H1 (cell line): ENCODE results near the gene MGLL.

Experiments used
- EP300 ChIP-seq, 2 experiments: IDR thresholded peaks; 1 replicate in 1 of 2; 2 replicates in 1 of 2; pipeline ENCODE4 v1.6.1; 2011 to 2012; ENCODE audit warnings: low read depth in 2 of 2, low read length in 2 of 2, mild to moderate bottlenecking in 2 of 2, borderline replicate concordance in 1 of 2, inconsistent platforms in 1 of 2, moderate library complexity in 1 of 2
- EZH2 ChIP-seq: fragments of 200-600 bp; sonication (generic); IDR thresholded peaks from 2 replicates; pipeline ENCODE4 v1.7.1; 2012; ENCODE audit warnings: low read depth, mild to moderate bottlenecking, moderate library complexity, low read length, inconsistent platforms; ENCODE audit not compliant: severe bottlenecking
- JUN ChIP-seq: IDR thresholded peaks from 2 replicates; pipeline ENCODE4 v1.6.1; 2011; ENCODE audit warnings: low read depth, mild to moderate bottlenecking, improper control_type of control experiment, low read length
- JUND ChIP-seq: IDR thresholded peaks from 2 replicates; pipeline ENCODE4 v1.6.1; 2011; ENCODE audit warnings: mild to moderate bottlenecking, improper control_type of control experiment, low read length
- PHF8 ChIP-seq: fragments of 200-600 bp; sonication (generic); conservative IDR thresholded peaks from 2 replicates; pipeline ENCODE4 v1.7.1; 2012; ENCODE audit warnings: low read depth, mild to moderate bottlenecking, inconsistent platforms, low read length, moderate library complexity
- POLR2A ChIP-seq, 2 experiments: IDR thresholded peaks; 1 replicate in 1 of 2; 2 replicates in 1 of 2; pipeline ENCODE4 v1.6.1; 2011; ENCODE audit warnings: low read depth in 2 of 2, low read length in 2 of 2, mild to moderate bottlenecking in 2 of 2; ENCODE audit errors: control extremely low read depth in 1 of 2
- SIN3A ChIP-seq, 2 experiments: IDR thresholded peaks in 1 of 2; conservative IDR thresholded peaks in 1 of 2; 2 replicates each; pipeline ENCODE4 v1.6.1; 2011 to 2012; ENCODE audit warnings: low read length in 2 of 2, improper control_type of control experiment in 1 of 2, low read depth in 1 of 2, mild to moderate bottlenecking in 1 of 2
- SIX5 ChIP-seq: IDR thresholded peaks from 2 replicates; pipeline ENCODE4 v1.6.1; 2011; ENCODE audit warnings: mild to moderate bottlenecking, low read depth, low read length
- SP1 ChIP-seq: IDR thresholded peaks from 2 replicates; pipeline ENCODE4 v1.6.1; 2011; ENCODE audit warnings: low read depth, low read length
- YY1 ChIP-seq: IDR thresholded peaks from 2 replicates; pipeline ENCODE4 v1.6.1; 2011; ENCODE audit warnings: low read depth, mild to moderate bottlenecking, low read length
- TF ChIP-seq, protein P1 (sequence below), 3 experiments: IDR thresholded peaks; 1 replicate in 2 of 3; 2 replicates in 1 of 3; pipeline versions ENCODE4 v1.5.1 to v1.6.1; 2011; ENCODE audit warnings: low read length in 3 of 3, mild to moderate bottlenecking in 3 of 3, inconsistent platforms in 2 of 3, low read depth in 1 of 3, moderate library complexity in 1 of 3; ENCODE audit not compliant: insufficient read depth in 1 of 3; ENCODE audit errors: control extremely low read depth in 1 of 3

DNA sequence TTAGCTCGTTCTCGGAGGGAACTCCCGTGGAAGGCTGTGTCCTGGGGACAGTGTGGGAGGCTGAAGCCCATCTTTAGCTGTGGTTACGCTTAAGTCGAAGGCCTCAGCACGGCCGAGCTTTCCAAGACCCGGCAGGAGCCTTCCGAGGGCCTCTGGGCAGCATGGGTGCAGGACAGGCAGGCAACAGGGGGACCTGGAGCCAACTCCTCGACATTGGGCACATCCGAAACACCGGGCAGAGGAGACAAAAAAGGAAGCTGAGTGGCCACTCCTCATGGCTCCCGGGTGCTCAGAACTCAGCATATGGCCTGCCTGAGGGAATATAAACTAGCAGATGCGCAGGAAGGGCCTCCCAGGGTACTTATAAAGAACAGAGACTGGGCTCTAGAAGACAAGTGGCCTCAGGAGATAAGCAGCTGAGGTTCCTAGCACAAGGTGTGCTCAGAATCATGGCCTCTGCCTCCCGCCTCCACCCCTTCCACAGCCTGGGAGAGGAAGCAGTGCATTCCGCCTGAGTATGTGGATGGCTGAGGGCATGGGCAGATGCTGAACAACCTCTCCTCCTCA, 115.4 kb downstream of the MGLL start:
- TF ChIP-seq, protein P1, sequence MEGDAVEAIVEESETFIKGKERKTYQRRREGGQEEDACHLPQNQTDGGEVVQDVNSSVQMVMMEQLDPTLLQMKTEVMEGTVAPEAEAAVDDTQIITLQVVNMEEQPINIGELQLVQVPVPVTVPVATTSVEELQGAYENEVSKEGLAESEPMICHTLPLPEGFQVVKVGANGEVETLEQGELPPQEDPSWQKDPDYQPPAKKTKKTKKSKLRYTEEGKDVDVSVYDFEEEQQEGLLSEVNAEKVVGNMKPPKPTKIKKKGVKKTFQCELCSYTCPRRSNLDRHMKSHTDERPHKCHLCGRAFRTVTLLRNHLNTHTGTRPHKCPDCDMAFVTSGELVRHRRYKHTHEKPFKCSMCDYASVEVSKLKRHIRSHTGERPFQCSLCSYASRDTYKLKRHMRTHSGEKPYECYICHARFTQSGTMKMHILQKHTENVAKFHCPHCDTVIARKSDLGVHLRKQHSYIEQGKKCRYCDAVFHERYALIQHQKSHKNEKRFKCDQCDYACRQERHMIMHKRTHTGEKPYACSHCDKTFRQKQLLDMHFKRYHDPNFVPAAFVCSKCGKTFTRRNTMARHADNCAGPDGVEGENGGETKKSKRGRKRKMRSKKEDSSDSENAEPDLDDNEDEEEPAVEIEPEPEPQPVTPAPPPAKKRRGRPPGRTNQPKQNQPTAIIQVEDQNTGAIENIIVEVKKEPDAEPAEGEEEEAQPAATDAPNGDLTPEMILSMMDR (IDR thresholded peaks at IDR 0.05; ENCODE audit: control extremely low read depth in 1 of 3, insufficient read depth in 1 of 3, low read depth in 1 of 3, low read length in 3 of 3) = no peak
- TF ChIP-seq PHF8 (no peak), SIX5 (no peak), JUND (no peak), EZH2 (no peak), JUN (no peak), EP300 (IDR thresholded peaks at IDR 0.05; ENCODE audit: borderline replicate concordance in 1 of 2, low read depth in 2 of 2, low read length in 2 of 2) (no peak), POLR2A (IDR thresholded peaks at IDR 0.05; ENCODE audit: control extremely low read depth in 1 of 2, low read depth in 2 of 2, low read length in 2 of 2) (no peak), YY1 (no peak), SIN3A (conservative IDR thresholded peaks at IDR 0.05 in 1 of 2, IDR thresholded peaks at IDR 0.05 in 1 of 2; ENCODE audit: low read depth in 1 of 2, low read length in 2 of 2) (no peak), SP1 (no peak)
